Measurements from ENCODE around the gene RSPRY1.
A peak's percentile ranks its signal among the peaks of the same experiment; 100 is the strongest.

RSPRY1 gene

GRCh38 chr16:57165938-57166337 is 20.2 kb upstream of the RSPRY1 start:
- Histone ChIP-seq H3K27ac (replicated peaks) (peak overlapping the region; percentile 5; the same call in 1 of the 2 replicates), H3K27me3 (ENCODE audit: insufficient read depth, poor library complexity, severe bottlenecking) (no peaks in the 10 kb centered on the region), H3K4me3 (replicated peaks; ENCODE audit: insufficient read depth, low read length) (no peak overlapping the region)
- no peak for DNase-seq (ENCODE audit: low read depth in 1 of 2, low spot score in 1 of 2)
- TF ChIP-seq GABPA (IDR thresholded peaks at IDR 0.05; ENCODE audit: low read depth) = no peak
- TF ChIP-seq CTCF (IDR thresholded peaks at IDR 0.05; ENCODE audit: insufficient read depth, low read length) = no peak

- TF ChIP-seq REST (IDR thresholded peaks at IDR 0.05; ENCODE audit: insufficient replicate concordance, low read depth) = no peak
- no peak for TF ChIP-seq CTCF (IDR thresholded peaks at IDR 0.05; ENCODE audit: insufficient read depth, low read length)
- TF ChIP-seq SPI1 (IDR thresholded peaks at IDR 0.05; ENCODE audit: borderline replicate concordance, low read depth) = no peak; the same call in 1 of the 2 replicates
- no peak for TF ChIP-seq GABPA (IDR thresholded peaks at IDR 0.05; ENCODE audit: low read depth)
- TF ChIP-seq POLR2AphosphoS5 (IDR thresholded peaks at IDR 0.05; ENCODE audit: low read depth) = no peak
- peak in 1 of 2 experiments; percentile 28 for DNase-seq (ENCODE audit: low read depth in 1 of 2, low spot score in 1 of 2)
- Histone ChIP-seq H3K27ac (replicated peaks) (peak overlapping the region; percentile 70), H3K4me3 (replicated peaks; ENCODE audit: insufficient read depth, low read length) (no peak overlapping the region), H3K27me3 (ENCODE audit: insufficient read depth, poor library complexity, severe bottlenecking) (no peaks in the 10 kb centered on the region)
These were observed 19.7 kb upstream of the RSPRY1 start for GRCh38 chr16:57166451-57166850.

- TF ChIP-seq POLR2AphosphoS5 (IDR thresholded peaks at IDR 0.05; ENCODE audit: low read depth) (no peak), CTCF (IDR thresholded peaks at IDR 0.05; ENCODE audit: insufficient read depth, low read length) (no peak), GABPA (IDR thresholded peaks at IDR 0.05; ENCODE audit: low read depth) (no peak), REST (IDR thresholded peaks at IDR 0.05; ENCODE audit: insufficient replicate concordance, low read depth) (no peak), SPI1 (IDR thresholded peaks at IDR 0.05; ENCODE audit: borderline replicate concordance, low read depth) (peak; percentile 73; the same call in 1 of the 2 replicates)
- H3K27me3 ChIP-seq (ENCODE audit: insufficient read depth, poor library complexity, severe bottlenecking) = no peaks in the 10 kb centered on the region
- peak overlapping the region; percentile 70 for H3K27ac ChIP-seq (replicated peaks)
- no peak overlapping the region for H3K4me3 ChIP-seq (replicated peaks; ENCODE audit: insufficient read depth, low read length)
- peak in 1 of 2 experiments; percentile 60 for DNase-seq (ENCODE audit: low read depth in 1 of 2, low spot score in 1 of 2)
These were observed 19.2 kb upstream of the RSPRY1 start for GRCh38 chr16:57166951-57167350.

- no peak for TF ChIP-seq GABPA (IDR thresholded peaks at IDR 0.05; ENCODE audit: low read depth)
- TF ChIP-seq POLR2AphosphoS5 (IDR thresholded peaks at IDR 0.05; ENCODE audit: low read depth) = no peak
- TF ChIP-seq REST (IDR thresholded peaks at IDR 0.05; ENCODE audit: insufficient replicate concordance, low read depth) = no peak
- TF ChIP-seq SPI1 (IDR thresholded peaks at IDR 0.05; ENCODE audit: borderline replicate concordance, low read depth) = no peak
- no peak for TF ChIP-seq CTCF (IDR thresholded peaks at IDR 0.05; ENCODE audit: insufficient read depth, low read length)
- Histone ChIP-seq H3K27ac (replicated peaks) (peak overlapping the region; percentile 70), H3K4me3 (replicated peaks; ENCODE audit: insufficient read depth, low read length) (no peak overlapping the region), H3K27me3 (ENCODE audit: insufficient read depth, poor library complexity, severe bottlenecking) (no peaks in the 10 kb centered on the region)
- DNase-seq (ENCODE audit: low read depth in 1 of 2, low spot score in 1 of 2) = no peak
These were observed 18.6 kb upstream of the RSPRY1 start for GRCh38 chr16:57167538-57167937.

Data from HL-60 (cell line).